H1 (cell line): ENCODE measurements around the gene LHPP. TPM values are rescaled to one million over a fixed set of nuclear protein-coding genes. Genes with fewer than 3 reads are reported as not detected.

ENCODE experiments used
- CTCF ChIA-PET: fragments of 300-600 bp; sonication (Branson Sonifier 250); formaldehyde crosslinking; loops from one replicate; lab custom pipeline; 2021; ENCODE audit not compliant: partially characterized antibody; lab: Charles Lee
- POLR2A ChIA-PET: fragments of 300-600 bp; sonication (Branson Sonifier 250); formaldehyde crosslinking; loops from one replicate; lab custom pipeline; 2021; ENCODE audit warnings: inconsistent platforms; ENCODE audit not compliant: partially characterized antibody; lab: Charles Lee
- DNase-seq, 2 experiments: peaks; one replicate each; pipeline versions ENCODE4 v3.0.0 to v3.0.0-alpha.2; 2010 to 2022; ENCODE audit warnings: low spot score in 2 of 2, low read depth in 1 of 2, mixed read lengths in 1 of 2
- FAIRE-seq: peaks from 2 replicates; lab custom pipeline; 2011; peaks lifted over from hg19 to GRCh38; lab: Jason Lieb, UNC
- H2AFZ ChIP-seq: 2 replicates; pipeline ENCODE4 v1.8.1; 2012; ENCODE audit warnings: low read length, inconsistent platforms
- H2AK5ac ChIP-seq: 2 replicates; pipeline ENCODE4 v1.6.1; 2013; ENCODE audit warnings: low read depth, low read length
- H2BK120ac ChIP-seq: replicated peaks from 2 replicates; pipeline ENCODE3; 2013; ENCODE audit warnings: low read depth, low read length, inconsistent platforms
- H2BK12ac ChIP-seq: 2 replicates; pipeline ENCODE4 v1.6.1; 2013; ENCODE audit warnings: low read depth, low read length
- H2BK15ac ChIP-seq: 2 replicates; pipeline ENCODE4 v1.6.1; 2013; ENCODE audit warnings: low read length
- H2BK20ac ChIP-seq: 2 replicates; pipeline ENCODE4 v1.6.1; 2013; ENCODE audit warnings: low read length
- H2BK5ac ChIP-seq: 2 replicates; pipeline ENCODE4 v1.6.1; 2013; ENCODE audit warnings: low read depth, low read length
- H3K14ac ChIP-seq: 2 replicates; pipeline ENCODE4 v1.6.1; 2013; ENCODE audit warnings: inconsistent platforms; ENCODE audit not compliant: insufficient read length
- H3K18ac ChIP-seq: 2 replicates; pipeline ENCODE4 v1.6.1; 2013; ENCODE audit warnings: low read length; ENCODE audit errors: extremely low read depth
- H3K23ac ChIP-seq: 2 replicates; pipeline ENCODE4 v1.6.1; 2013; ENCODE audit warnings: inconsistent platforms; ENCODE audit not compliant: insufficient read length
- H3K23me2 ChIP-seq: 2 replicates; pipeline ENCODE4 v1.6.1; 2013; ENCODE audit warnings: low read depth, low read length
- H3K27ac ChIP-seq: 2 replicates; pipeline ENCODE4 v1.6.1; 2011; ENCODE audit warnings: low read depth, low read length, inconsistent platforms
- H3K27me3 ChIP-seq, 4 experiments: replicated peaks in 1 of 4; 1 replicate in 1 of 4; 2 replicates in 3 of 4; pipeline versions ENCODE4 v1.6.1 to v1.8.1; 2011 to 2013; ENCODE audit warnings: low read length in 3 of 4, mild to moderate bottlenecking in 3 of 4, inconsistent platforms in 2 of 4, mixed read lengths in 2 of 4, moderate library complexity in 1 of 4; ENCODE audit not compliant: control insufficient read depth in 3 of 4, insufficient read depth in 3 of 4; ENCODE audit errors: extremely low read depth in 1 of 4
- H3K36me3 ChIP-seq, 4 experiments: 2 replicates each; pipeline versions ENCODE4 v1.6.1 to v1.8.1; 2011 to 2013; ENCODE audit warnings: mild to moderate bottlenecking in 4 of 4, low read length in 3 of 4, moderate library complexity in 2 of 4, control low read depth in 1 of 4, inconsistent platforms in 1 of 4; ENCODE audit not compliant: insufficient read depth in 4 of 4, control insufficient read depth in 2 of 4
- H3K4ac ChIP-seq: replicated peaks from 2 replicates; pipeline ENCODE3; 2013; ENCODE audit warnings: low read length, low read depth, mixed read lengths, inconsistent platforms; ENCODE audit not compliant: insufficient read length
- H3K4me1 ChIP-seq, 4 experiments: replicated peaks in 1 of 4; 1 replicate in 1 of 4; 2 replicates in 3 of 4; pipeline versions ENCODE4 v1.6.1 to v1.8.1; 2011 to 2013; ENCODE audit warnings: low read length in 3 of 4, inconsistent platforms in 2 of 4, mixed read lengths in 1 of 4; ENCODE audit not compliant: insufficient read depth in 4 of 4, control insufficient read depth in 3 of 4
- H3K4me2 ChIP-seq, 2 experiments: 2 replicates each; pipeline versions ENCODE4 v1.6.1 to v1.8.1; 2011 to 2013; ENCODE audit warnings: low read depth in 2 of 2, low read length in 2 of 2, control low read depth in 1 of 2, inconsistent platforms in 1 of 2, mild to moderate bottlenecking in 1 of 2; ENCODE audit not compliant: insufficient read depth in 1 of 2
- H3K4me3 ChIP-seq, 4 experiments: fragments of 200-600, 300-600 bp in 1 of 4; sonication (generic), shearing (Covaris generic), sonication (Bioruptor Twin) in 1 of 4; 2 replicates each; pipeline versions ENCODE4 v1.5.1 to v1.8.1; 2011 to 2016; ENCODE audit warnings: low read length in 4 of 4, low read depth in 3 of 4, control low read depth in 2 of 4, inconsistent platforms in 2 of 4, mild to moderate bottlenecking in 2 of 4, mixed read lengths in 1 of 4, moderate library complexity in 1 of 4; ENCODE audit not compliant: insufficient read depth in 2 of 4; ENCODE audit errors: extremely low read depth in 1 of 4
- H3K56ac ChIP-seq: replicated peaks from 2 replicates; pipeline ENCODE3; 2013; ENCODE audit warnings: low read depth, mild to moderate bottlenecking, mixed read lengths, low read length, inconsistent platforms; ENCODE audit not compliant: insufficient read length
- H3K79me1 ChIP-seq: 2 replicates; pipeline ENCODE4 v1.6.1; 2013; ENCODE audit warnings: low read depth, low read length, control low read depth
- H3K79me2 ChIP-seq, 2 experiments: 2 replicates each; pipeline versions ENCODE4 v1.6.1 to v1.8.1; 2012 to 2013; ENCODE audit warnings: low read length in 2 of 2, mild to moderate bottlenecking in 2 of 2, inconsistent platforms in 1 of 2; ENCODE audit not compliant: insufficient read depth in 2 of 2, control insufficient read depth in 1 of 2
- H3K9ac ChIP-seq, 4 experiments: replicated peaks in 1 of 4; 1 replicate in 1 of 4; 2 replicates in 3 of 4; pipeline versions ENCODE4 v1.6.1 to v1.8.1; 2011 to 2013; ENCODE audit warnings: low read depth in 3 of 4, low read length in 3 of 4, control low read depth in 2 of 4, mild to moderate bottlenecking in 2 of 4, moderate library complexity in 2 of 4, inconsistent platforms in 1 of 4; ENCODE audit errors: extremely low read depth in 1 of 4
- H3K9me3 ChIP-seq, 2 experiments: 2 replicates each; pipeline versions ENCODE4 v1.6.1 to v1.8.1; 2012 to 2013; ENCODE audit warnings: mild to moderate bottlenecking in 2 of 2, moderate library complexity in 2 of 2, control low read depth in 1 of 2, inconsistent platforms in 1 of 2, low read depth in 1 of 2, low read length in 1 of 2, mixed read lengths in 1 of 2; ENCODE audit not compliant: insufficient read depth in 2 of 2
- H4K20me1 ChIP-seq, 2 experiments: replicated peaks in 1 of 2; 2 replicates each; pipeline versions ENCODE3 to v1.8.1; 2011 to 2013; ENCODE audit warnings: inconsistent platforms in 2 of 2, low read length in 2 of 2, mild to moderate bottlenecking in 1 of 2; ENCODE audit not compliant: insufficient read depth in 2 of 2, control insufficient read depth in 1 of 2
- H4K5ac ChIP-seq: 2 replicates; pipeline ENCODE4 v1.6.1; 2013; ENCODE audit warnings: low read length, low read depth, mixed read lengths, inconsistent platforms; ENCODE audit not compliant: insufficient read length
- H4K8ac ChIP-seq: 2 replicates; pipeline ENCODE4 v1.8.0; 2013; ENCODE audit warnings: mild to moderate bottlenecking, moderate library complexity, low read length, inconsistent platforms; ENCODE audit not compliant: insufficient read depth; ENCODE audit errors: extremely low read depth
- H4K91ac ChIP-seq: replicated peaks from 2 replicates; pipeline ENCODE3; 2013; ENCODE audit warnings: low read length, mixed read lengths, inconsistent platforms; ENCODE audit not compliant: insufficient read length
- BACH1 ChIP-seq: IDR thresholded peaks from 2 replicates; pipeline ENCODE4 v1.6.1; 2012; ENCODE audit warnings: low read length, improper control_type of control experiment
- BRCA1 ChIP-seq: IDR thresholded peaks from 2 replicates; pipeline ENCODE4 v1.6.1; 2012; ENCODE audit warnings: low read depth, low read length, improper control_type of control experiment
- CBX5 ChIP-seq: fragments of 300-800, 300-1000 bp; sonication (generic); IDR thresholded peaks from 2 replicates; pipeline ENCODE4 v1.7.1; 2016; ENCODE audit warnings: antibody characterized with exemption, low read length, low read depth
- CEBPB ChIP-seq: IDR thresholded peaks from 2 replicates; pipeline ENCODE4 v1.6.1; 2012; ENCODE audit warnings: low read depth, low read length
- CREB1 ChIP-seq: IDR thresholded peaks from 2 replicates; pipeline ENCODE4 v1.6.1; 2012; ENCODE audit warnings: inconsistent platforms
- CTBP2 ChIP-seq: IDR thresholded peaks from 2 replicates; pipeline ENCODE4 v1.7.0; 2011; ENCODE audit warnings: borderline replicate concordance, mild to moderate bottlenecking, moderate library complexity, mixed read lengths, low read length; ENCODE audit not compliant: insufficient read depth, insufficient read length
- HDAC6 ChIP-seq: IDR thresholded peaks from one replicate; pipeline ENCODE4 v1.7.1; 2012; ENCODE audit warnings: low read depth, mild to moderate bottlenecking, inconsistent platforms, low read length, moderate library complexity
- POLR2A ChIP-seq, 2 experiments: IDR thresholded peaks; 1 replicate in 1 of 2; 2 replicates in 1 of 2; pipeline ENCODE4 v1.6.1; 2011; ENCODE audit warnings: low read depth in 2 of 2, low read length in 2 of 2, mild to moderate bottlenecking in 2 of 2; ENCODE audit errors: control extremely low read depth in 1 of 2
- RAD21 ChIP-seq, 2 experiments: IDR thresholded peaks in 1 of 2; conservative IDR thresholded peaks in 1 of 2; 2 replicates each; pipeline ENCODE4 v1.6.1; 2011; ENCODE audit warnings: low read depth in 2 of 2, low read length in 2 of 2, improper control_type of control experiment in 1 of 2, inconsistent platforms in 1 of 2, mild to moderate bottlenecking in 1 of 2, moderate library complexity in 1 of 2
- RFX5 ChIP-seq: IDR thresholded peaks from 2 replicates; pipeline ENCODE4 v1.6.1; 2011; ENCODE audit warnings: low read depth, low read length, improper control_type of control experiment, borderline replicate concordance
- RXRA ChIP-seq: IDR thresholded peaks from 2 replicates; pipeline ENCODE4 v1.6.1; 2011; ENCODE audit warnings: low read depth, mild to moderate bottlenecking, low read length, moderate library complexity; ENCODE audit not compliant: insufficient read depth
- SIX5 ChIP-seq: IDR thresholded peaks from 2 replicates; pipeline ENCODE4 v1.6.1; 2011; ENCODE audit warnings: mild to moderate bottlenecking, low read depth, low read length
- SP2 ChIP-seq: IDR thresholded peaks from 2 replicates; pipeline ENCODE4 v1.6.1; 2012; ENCODE audit warnings: mild to moderate bottlenecking, low read length, inconsistent platforms
- WGBS, 2 experiments: shearing (Covaris generic) in 1 of 2; methylation state at CpG; one replicate each; pipeline versions ENCODE4 v1.1.6 to v1.1.7; 2013 to 2015; ENCODE audit warnings: low lambda C conversion rate in 2 of 2, mixed read lengths in 2 of 2, inconsistent platforms in 1 of 2, low coverage in 1 of 2, missing lambda C conversion rate in 1 of 2; ENCODE audit not compliant: insufficient replicate concordance in 2 of 2, insufficient coverage in 1 of 2, insufficient read length in 1 of 2; ENCODE audit errors: extremely low coverage in 1 of 2, missing lambda C conversion rate in 1 of 2; 5-methylcytosine and 5-hydroxymethylcytosine counted together
- polyA plus RNA-seq, 7 experiments: library from polyadenylated mRNA; depleted of rRNA in 3 of 7; stranded (reverse) in 5 of 7; unstranded in 2 of 7; fragments of >200 nt in 5 of 7; fragments of 200-250 nt in 2 of 7; gene quantifications; 1 replicate in 5 of 7; 2 replicates in 1 of 7; 4 replicates in 1 of 7; pipeline versions ENCODE4 v1.2.1 to v1.2.3, GENCODE V29; 2011 to 2013; ENCODE audit warnings: missing spikeins in 2 of 7, mixed read lengths in 2 of 7
- total RNA-seq: library from RNA; stranded (reverse); fragmentation: NEBNext Ultra II Directional; extraction: Animal tissue kit (Norgen Biotek cat#: 25700); gene quantifications from 2 replicates; pipeline ENCODE4 v1.2.1, GENCODE V29; 2021

Gene LHPP
- total and polyA plus RNA-seq, 2 of the 8 experiments (the other 6 are each of a cell fraction or from before 2014, with no cell fraction given): 26.0 to 45.0 TPM

DNA sequence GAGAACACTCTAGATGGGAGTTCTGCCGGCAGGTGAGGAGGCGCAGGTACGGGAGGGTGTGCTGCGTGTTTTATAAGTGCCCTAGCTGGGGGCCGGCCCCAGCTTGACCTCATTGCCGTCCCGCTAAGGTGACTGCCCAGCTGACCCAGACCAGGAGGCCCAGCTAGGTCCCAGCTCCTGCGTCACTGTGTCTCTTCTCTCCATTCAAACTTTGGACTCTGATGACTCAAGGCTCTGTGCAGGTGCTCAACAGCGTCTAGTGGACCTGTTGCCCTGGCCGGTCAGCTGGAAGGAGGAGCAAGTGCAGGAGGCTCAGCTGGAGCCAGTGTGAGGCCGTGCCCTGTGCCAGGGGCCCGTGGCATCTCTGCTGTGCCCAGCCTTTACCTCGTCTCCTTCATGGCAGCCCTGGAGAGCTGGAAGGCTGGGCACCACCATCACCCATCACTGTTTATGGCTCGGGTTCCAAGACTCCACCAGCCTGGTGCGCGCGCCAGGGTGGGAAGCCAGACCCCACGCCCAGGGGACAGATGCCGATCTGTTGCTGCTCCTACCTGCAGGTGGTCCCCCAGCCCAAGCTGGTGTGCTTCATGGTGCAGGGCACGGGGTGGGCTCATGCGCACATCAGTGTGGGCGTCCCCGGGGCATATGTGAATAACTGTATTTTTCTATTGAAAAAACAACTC lies 14.6 kb downstream of the LHPP start:
- H2BK15ac ChIP-seq: peak overlapping the region; percentile 90
- POLR2A ChIA-PET: interaction anchor here (1.2 kb wide), 1 partner anchor 14 kb away, joined by 4 read pairs; the partner anchor contains the start of gene LHPP
- FAIRE-seq: no peak
- TF ChIP-seq BRCA1 (no peak), SIX5 (no peak), BACH1 (no peak), CREB1 (no peak), RFX5 (no peak), CTBP2 (no peak), SP2 (no peak), CEBPB (no peak), RAD21 (IDR thresholded peaks at IDR 0.05 in 1 of 2, conservative IDR thresholded peaks at IDR 0.05 in 1 of 2; ENCODE audit: low read depth in 2 of 2, low read length in 2 of 2) (no peak), CBX5 (no peak), HDAC6 (no peak), RXRA (no peak), POLR2A (IDR thresholded peaks at IDR 0.05; ENCODE audit: control extremely low read depth in 1 of 2, low read depth in 2 of 2, low read length in 2 of 2) (no peak)

More for the DNA sequence above, 14.6 kb downstream of the LHPP start:
- Histone ChIP-seq H3K23ac (no peak overlapping the region), H3K4ac (no peak overlapping the region), H3K4me1 (peaks cover 4 to 22% (median 10%) of the 10 kb centered on the region in 4 experiments), H2BK120ac (no peak overlapping the region), H4K20me1 (peaks cover 0 to 2% of the 10 kb centered on the region in 2 experiments), H2AFZ (no peak overlapping the region), H2BK5ac (peak overlapping the region; percentile 26; the same call in 1 of the 2 replicates), H3K14ac (no peak overlapping the region), H3K4me3 (no peak overlapping the region), H3K79me2 (no peaks in the 10 kb centered on the region), H4K91ac (no peak overlapping the region), H4K5ac (no peak overlapping the region), H2BK20ac (0 out of 2 replicates have a peak overlapping the region, but pooled peaks have one; percentile 61), H3K56ac (no peak overlapping the region), H2BK12ac (0 out of 2 replicates have a peak overlapping the region, but pooled peaks have one; percentile 68), H3K27ac (no peak overlapping the region), H4K8ac (no peak overlapping the region; the same call in 1 of the 2 replicates), H3K18ac (no peak overlapping the region), H3K4me2 (no peak overlapping the region), H2AK5ac (peak overlapping the region; percentile 66; the same call in 1 of the 2 replicates), H3K23me2 (0 out of 2 replicates have a peak, but pooled peaks cover 2% of the 10 kb centered on the region), H3K27me3 (no peaks in the 10 kb centered on the region), H3K79me1 (peaks cover 3% of the 10 kb centered on the region; the same call in 1 of the 2 replicates), H3K9ac (no peak overlapping the region), H3K9me3 (no peaks in the 10 kb centered on the region), H3K36me3 (0 out of 8 replicates have a peak, but pooled peaks cover 0 to under 1% (median 0%) of the 10 kb centered on the region in 4 experiments)
- DNase-seq: no peak
- CTCF ChIA-PET: interaction anchor here (0.5 to 1.3 kb wide), 5 partner anchors 27 to 334 kb away, joined by 3 to 4 read pairs (median 3); no protein-coding TSS in a partner anchor
- WGBS, 2 experiments: 93% methylated on average over 23 of the region's 23 CpGs; no CpG with 5 or more reads in 1 of the 2 experiments
